PC-9 (cell line): ENCODE measurements around the gene ZNF688. TPM values are rescaled to one million over a fixed set of nuclear protein-coding genes. Genes with fewer than 3 reads are reported as not detected.

Source experiments
- BruUV-seq: library from RNA; stranded (reverse); fragments of 400-500 nt; replicated peaks from 2 replicates; lab custom pipeline; 2021; lab: Mats Ljungman, UMichigan
- CTCF ChIA-PET: fragments of 300-600 bp; sonication (Branson Sonifier 250); formaldehyde crosslinking; loops from one replicate; lab custom pipeline; 2022; ENCODE audit warnings: antibody characterized with exemption; lab: Charles Lee
- POLR2A ChIA-PET: fragments of 300-600 bp; sonication (Branson Sonifier 250); formaldehyde crosslinking; loops from one replicate; lab custom pipeline; 2022; ENCODE audit warnings: antibody characterized with exemption; ENCODE audit not compliant: unreplicated experiment; lab: Charles Lee
- DNase-seq, 2 experiments: peaks; one replicate each; pipeline versions ENCODE4 v3.0.0 to v3.0.0-alpha.2; 2015 to 2022; ENCODE audit warnings: mixed read lengths in 1 of 2
- H2AFZ ChIP-seq: fragments of 200-600 bp; sonication (generic); 2 replicates; pipeline ENCODE4 v1.8.1; 2017; ENCODE audit warnings: antibody characterized with exemption
- H3F3A ChIP-seq: fragments of 200-600 bp; sonication (generic); 2 replicates; pipeline ENCODE4 v1.8.1; 2017; ENCODE audit warnings: antibody characterized with exemption, mild to moderate bottlenecking, low read depth; ENCODE audit not compliant: insufficient read depth
- H3K27ac ChIP-seq: fragments of 200-600 bp; sonication (generic); 2 replicates; pipeline ENCODE4 v1.6.1; 2016; ENCODE audit warnings: mixed run types
- H3K27me3 ChIP-seq: fragments of 200-600 bp; sonication (generic); 2 replicates; pipeline ENCODE4 v1.6.1; 2016; ENCODE audit warnings: low read depth, mixed run types; ENCODE audit not compliant: insufficient read depth
- H3K36me3 ChIP-seq: fragments of 200-600 bp; sonication (generic); 2 replicates; pipeline ENCODE4 v1.6.1; 2016; ENCODE audit warnings: low read depth, mixed run types
- H3K4me1 ChIP-seq: fragments of 200-600 bp; sonication (generic); replicated peaks from 2 replicates; pipeline ENCODE4 v1.6.1; 2016; ENCODE audit warnings: mixed run types; ENCODE audit not compliant: insufficient read depth
- H3K4me2 ChIP-seq: fragments of 200-600 bp; sonication (generic); 2 replicates; pipeline ENCODE4 v1.6.1; 2017; ENCODE audit warnings: mixed run types
- H3K4me3 ChIP-seq: fragments of 200-600 bp; sonication (generic); 2 replicates; pipeline ENCODE4 v1.6.1; 2016; ENCODE audit warnings: mixed run types
- H3K79me2 ChIP-seq: fragments of 200-600 bp; sonication (generic); 2 replicates; pipeline ENCODE4 v1.6.1; 2017; ENCODE audit warnings: low read depth, mixed run types
- H3K9me2 ChIP-seq: fragments of 200-600 bp; sonication (generic); 2 replicates; pipeline ENCODE4 v1.8.1; 2017; ENCODE audit warnings: mild to moderate bottlenecking; ENCODE audit not compliant: insufficient read depth
- H3K9me3 ChIP-seq: fragments of 200-600 bp; sonication (generic); 2 replicates; pipeline ENCODE4 v1.8.1; 2016; ENCODE audit warnings: low read depth; ENCODE audit not compliant: insufficient read depth
- H4K20me1 ChIP-seq: fragments of 200-600 bp; sonication (generic); 2 replicates; pipeline ENCODE4 v1.8.1; 2017; ENCODE audit not compliant: insufficient read depth
- CTCF ChIP-seq: fragments of 200-600 bp; sonication (generic); conservative IDR thresholded peaks from 2 replicates; pipeline ENCODE4 v1.6.1; 2017; ENCODE audit warnings: mixed run types, antibody characterized with exemption, mild to moderate bottlenecking, moderate library complexity
- EZH2 ChIP-seq: fragments of 200-600 bp; sonication (generic); IDR thresholded peaks from 2 replicates; pipeline ENCODE4 v1.8.0; 2017; ENCODE audit warnings: antibody characterized with exemption, low read depth
- intact Hi-C: fragments of 100-400 bp; cut with micrococcal nuclease; formaldehyde crosslinking; loops from one replicate; pipeline ENCODE4 v1.10.0; 2022; ENCODE audit not compliant: unreplicated experiment
- total RNA-seq: library from RNA; stranded (reverse); gene quantifications from 2 replicates; pipeline ENCODE4 v1.2.3, GENCODE V29; 2021

The ZNF688 gene
- total RNA-seq, 1 experiment from 2014 or later = 13.1 TPM

- intact Hi-C loops = no loop called here
- Histone ChIP-seq H2AFZ (no peak overlapping the region), H3K9me2 (no peaks in the 10 kb centered on the region), H3F3A (no peaks in the 10 kb centered on the region), H3K9me3 (no peaks in the 10 kb centered on the region), H3K27ac (no peak overlapping the region), H3K4me3 (no peak overlapping the region), H3K36me3 (no peaks in the 10 kb centered on the region), H4K20me1 (no peaks in the 10 kb centered on the region), H3K27me3 (no peaks in the 10 kb centered on the region), H3K79me2 (no peaks in the 10 kb centered on the region), H3K4me2 (no peak overlapping the region), H3K4me1 (no peaks in the 10 kb centered on the region)
- CTCF ChIA-PET = no interaction called here
- TF ChIP-seq EZH2 = no peak
- TF ChIP-seq CTCF = no peak
- POLR2A ChIA-PET = interaction anchor here (0.6 kb wide), 1 partner anchor 11 kb away, joined by 7 read pairs; no protein-coding TSS in a partner anchor
- no TSS peak for BruUV-seq
- no peak for DNase-seq
Observed at GRCh38 chr16:30619202-30619601, 47.7 kb upstream of the ZNF688 start.

GRCh38 chr16:30615358-30616091 is 44.0 kb upstream of the ZNF688 start:
- no peak for TF ChIP-seq EZH2
- TF ChIP-seq CTCF = peak; percentile 84
- POLR2A ChIA-PET = no interaction called here
- no peak overlapping the region for H3K4me2 ChIP-seq

GRCh38 chr16:30609926-30610839 is 38.7 kb upstream of the ZNF688 start, which contains the start of gene ZNF689:
Gene ZNF689 (minus strand): TSS chr16:30610389. CDS start chr16:30610041, 348 bp downstream.
- DNase-seq = peak; percentile 88 to 98
- H3F3A ChIP-seq = peaks cover 7% of the 10 kb centered on the region; the same call in 1 of the 2 replicates
- peak within 1 kb of the TSS; percentile 92 for H3K4me2 ChIP-seq
- no peaks in the 10 kb centered on the region for H3K27me3 ChIP-seq
- BruUV-seq = TSS peak; percentile 34
- peak within 1 kb of the TSS; percentile 49 for H3K27ac ChIP-seq
- TF ChIP-seq CTCF (no peak; the same call in 1 of the 2 replicates), EZH2 (no peak)
- peak within 1 kb of the TSS; percentile 99 for H2AFZ ChIP-seq
- H3K4me1 ChIP-seq = peaks cover 5% of the 10 kb centered on the region; the same call in 1 of the 2 replicates
- CTCF ChIA-PET = interaction anchor here (0.5 to 0.9 kb wide), 7 partner anchors 12 to 532 kb away, joined by 3 to 6 read pairs (median 3); partner anchors contain the start of genes DCTPP1 and ZNF747
- POLR2A ChIA-PET = interaction anchor here (0.5 to 1.0 kb wide), 7 partner anchors 10 to 905 kb away, joined by 3 to 9 read pairs (median 6); partner anchors contain the start of genes DCTPP1 and ZNF764
- H3K9me2 ChIP-seq = no peaks in the 10 kb centered on the region
- peak within 1 kb of the TSS; percentile 89 for H3K4me3 ChIP-seq
- 0 out of 2 replicates have a peak, but pooled peaks cover 6% of the 10 kb centered on the region for H3K36me3 ChIP-seq
- H3K79me2 ChIP-seq = peaks cover 7% of the 10 kb centered on the region; the same call in 1 of the 2 replicates
- no peaks in the 10 kb centered on the region for H3K9me3 ChIP-seq
- intact Hi-C loops = no loop called here
- H4K20me1 ChIP-seq = no peaks in the 10 kb centered on the region

More at GRCh38 chr16:30615358-30616091, 44.0 kb upstream of the ZNF688 start:
- no peaks in the 10 kb centered on the region for H3K79me2 ChIP-seq
- H3K4me1 ChIP-seq = no peaks in the 10 kb centered on the region; the same call in 1 of the 2 replicates
- H2AFZ ChIP-seq = no peak overlapping the region
- CTCF ChIA-PET = interaction anchor here (0.7 to 1.4 kb wide), 5 partner anchors 43 to 206 kb away, joined by 3 to 7 read pairs (median 3); partner anchors contain the start of genes DCTPP1 and FBRS
- peak; percentile 57 to 77 for DNase-seq
- no peaks in the 10 kb centered on the region for H3K9me3 ChIP-seq
- H3K36me3 ChIP-seq = no peaks in the 10 kb centered on the region
- no peaks in the 10 kb centered on the region for H3K9me2 ChIP-seq
- H3K27me3 ChIP-seq = no peaks in the 10 kb centered on the region
- no TSS peak for BruUV-seq
- intact Hi-C loops = no loop called here
- no peaks in the 10 kb centered on the region for H4K20me1 ChIP-seq
- no peak overlapping the region for H3K27ac ChIP-seq
- H3F3A ChIP-seq = peaks cover 7% of the 10 kb centered on the region; the same call in 1 of the 2 replicates
- H3K4me3 ChIP-seq = no peak overlapping the region
